ENCODE results near the gene IWS1. TPM values are rescaled to one million over a fixed set of nuclear protein-coding genes. Genes with fewer than 3 reads are reported as not detected.

The IWS1 gene
- polyA plus RNA-seq, 1 experiment, result 55.0 TPM

DNA sequence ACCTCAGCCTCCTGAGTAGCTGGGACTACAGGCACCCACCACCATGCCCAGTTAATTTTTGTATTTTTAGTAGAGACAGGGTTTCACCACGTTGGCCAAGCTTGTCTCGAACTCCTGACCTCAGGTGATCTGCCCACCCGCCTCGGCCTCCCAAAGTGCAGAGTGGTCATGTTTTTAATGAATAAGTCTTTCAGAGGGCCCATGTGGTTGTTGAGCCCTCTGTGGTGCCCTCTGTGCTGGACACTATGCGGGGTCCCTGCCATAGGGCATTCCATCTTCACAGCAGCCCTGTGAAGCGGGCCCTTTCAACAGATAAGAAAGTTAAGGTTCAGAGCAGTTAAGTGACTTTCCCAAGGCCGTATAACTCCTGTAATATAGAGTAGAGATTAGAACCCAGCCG, 35.1 kb upstream of the IWS1 start:
- CTCF ChIA-PET, result no interaction called here
- POLR2A ChIA-PET, result no interaction called here
- DNase-seq (ENCODE audit: low read depth, low spot score), result no peak
- peaks cover 14% of the 10 kb centered on the region for H3K27me3 ChIP-seq (ENCODE audit: control insufficient read depth, insufficient read depth, low read length)
- H3K27ac ChIP-seq (ENCODE audit: low read depth, low read length), result no peak overlapping the region
- H3K4me3 ChIP-seq (ENCODE audit: low read depth, low read length), result no peak overlapping the region
- TF ChIP-seq CTCF (IDR thresholded peaks at IDR 0.05; ENCODE audit: low read depth, low read length), result no peak
- no peaks in the 10 kb centered on the region; the same call in 1 of the 2 replicates for H3K9me3 ChIP-seq (ENCODE audit: control insufficient read depth, insufficient read depth, low read length)

GRCh38 chr2:127560931-127561280, 34.6 kb upstream of the IWS1 start:
- POLR2A ChIA-PET, result no interaction called here
- Histone ChIP-seq H3K27me3 (ENCODE audit: control insufficient read depth, insufficient read depth, low read length) (peaks cover 14% of the 10 kb centered on the region), H3K9me3 (ENCODE audit: control insufficient read depth, insufficient read depth, low read length) (no peaks in the 10 kb centered on the region; the same call in 1 of the 2 replicates), H3K4me3 (ENCODE audit: low read depth, low read length) (no peak overlapping the region), H3K27ac (ENCODE audit: low read depth, low read length) (no peak overlapping the region)
- DNase-seq (ENCODE audit: low read depth, low spot score), result no peak
- CTCF ChIA-PET, result no interaction called here
- no peak for TF ChIP-seq CTCF (IDR thresholded peaks at IDR 0.05; ENCODE audit: low read depth, low read length)

DNA sequence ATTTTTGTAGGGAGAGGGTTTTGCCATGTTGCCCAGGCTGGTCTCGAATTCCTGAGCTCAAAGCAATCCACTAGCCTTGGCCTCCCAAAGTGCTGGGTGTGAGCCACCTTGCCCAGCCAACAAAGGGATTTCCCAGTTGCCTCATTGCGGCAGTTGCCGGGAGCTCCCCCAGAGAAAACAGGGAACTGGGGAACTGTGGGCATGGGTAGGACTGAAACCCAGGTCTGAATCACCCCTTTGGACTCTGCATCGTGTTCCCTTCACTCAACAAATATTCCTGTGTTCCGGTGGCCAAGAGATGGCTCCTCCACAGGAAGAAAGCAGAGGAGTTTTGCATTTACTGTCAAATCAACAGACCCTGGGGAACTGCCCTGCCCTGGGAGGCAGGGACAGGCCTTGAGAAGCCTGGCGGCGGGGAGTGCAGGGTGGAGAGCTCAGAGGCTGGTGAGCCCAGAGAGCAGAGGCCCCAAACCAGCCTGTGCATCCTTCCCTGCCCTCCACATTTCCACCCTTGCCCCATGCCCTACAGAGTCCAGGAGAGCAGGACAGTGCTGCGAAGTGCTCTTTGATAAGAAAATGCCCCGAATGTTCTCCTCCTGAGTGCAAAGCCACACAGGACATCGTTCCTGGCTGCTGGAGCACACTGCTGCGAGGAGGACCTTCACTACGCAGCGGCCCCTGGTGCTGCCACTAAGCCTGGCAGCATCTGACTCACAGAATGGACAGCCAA, 34.1 kb upstream of the IWS1 start:
- CTCF ChIA-PET, result interaction anchor here (0.6 to 0.9 kb wide), 2 partner anchors 11 to 31 kb away, joined by 3 to 7 read pairs; no protein-coding TSS in a partner anchor
- peaks cover 14% of the 10 kb centered on the region for H3K27me3 ChIP-seq (ENCODE audit: control insufficient read depth, insufficient read depth, low read length)
- no peaks in the 10 kb centered on the region; the same call in 1 of the 2 replicates for H3K9me3 ChIP-seq (ENCODE audit: control insufficient read depth, insufficient read depth, low read length)
- no peak overlapping the region for H3K4me3 ChIP-seq (ENCODE audit: low read depth, low read length)
- no peak for TF ChIP-seq CTCF (IDR thresholded peaks at IDR 0.05; ENCODE audit: low read depth, low read length)
- DNase-seq (ENCODE audit: low read depth, low spot score), result no peak
- H3K27ac ChIP-seq (ENCODE audit: low read depth, low read length), result no peak overlapping the region
- POLR2A ChIA-PET, result no interaction called here

DNA sequence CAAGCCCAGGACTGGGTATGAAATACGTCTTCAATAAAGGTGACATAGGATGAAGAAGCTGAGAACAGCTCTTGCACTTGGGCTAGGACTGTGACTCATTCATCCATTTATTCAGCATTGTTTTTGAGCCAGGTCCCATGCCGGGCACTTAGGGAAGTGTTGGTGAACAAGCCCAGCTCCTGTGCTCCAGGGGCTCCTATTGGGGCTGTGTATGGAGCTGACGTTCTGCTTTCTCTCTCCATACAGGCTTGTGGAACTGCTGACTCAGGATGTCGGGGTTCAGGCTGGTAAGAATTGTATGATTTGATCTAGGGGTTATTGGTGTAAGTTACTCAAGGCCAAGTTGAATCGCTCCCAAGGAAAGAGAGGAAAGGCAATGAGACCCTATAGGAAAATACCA, 33.2 kb upstream of the IWS1 start:
- no peak for DNase-seq (ENCODE audit: low read depth, low spot score)
- ChIA-PET POLR2A (no interaction called here), CTCF (interaction anchor here (0.9 kb wide), 1 partner anchor 32 kb away, joined by 7 read pairs; no protein-coding TSS in a partner anchor)
- no peak for TF ChIP-seq CTCF (IDR thresholded peaks at IDR 0.05; ENCODE audit: low read depth, low read length)
- Histone ChIP-seq H3K4me3 (ENCODE audit: low read depth, low read length) (no peak overlapping the region), H3K27me3 (ENCODE audit: control insufficient read depth, insufficient read depth, low read length) (peaks cover 20% of the 10 kb centered on the region), H3K9me3 (ENCODE audit: control insufficient read depth, insufficient read depth, low read length) (no peaks in the 10 kb centered on the region; the same call in 1 of the 2 replicates), H3K27ac (ENCODE audit: low read depth, low read length) (no peak overlapping the region)

DNA sequence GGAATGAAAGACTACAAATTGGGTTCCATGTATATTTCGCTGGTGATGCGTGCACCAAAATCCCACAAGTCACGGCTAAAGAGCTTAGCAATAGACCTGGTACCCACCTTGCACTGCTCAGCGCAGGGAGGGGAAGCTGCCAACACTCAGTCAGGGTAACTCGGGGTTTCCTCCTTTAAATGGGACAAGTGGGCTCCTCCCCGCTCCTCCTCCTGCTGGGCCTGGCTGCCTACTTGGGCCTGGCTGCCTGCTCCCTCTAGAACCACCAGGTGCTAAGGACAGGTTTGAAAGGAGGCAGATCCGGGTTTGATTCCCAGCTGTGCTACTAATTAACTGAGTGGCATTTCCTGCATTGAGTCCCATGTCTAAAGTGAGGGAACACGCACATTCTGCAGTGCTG, 32.6 kb upstream of the IWS1 start:
- ChIA-PET POLR2A (no interaction called here), CTCF (interaction anchor here (0.7 kb wide), 1 partner anchor 22 kb away, joined by 3 read pairs; no protein-coding TSS in a partner anchor)
- H3K27ac ChIP-seq (ENCODE audit: low read depth, low read length), result no peak overlapping the region
- no peaks in the 10 kb centered on the region; the same call in 1 of the 2 replicates for H3K9me3 ChIP-seq (ENCODE audit: control insufficient read depth, insufficient read depth, low read length)
- H3K27me3 ChIP-seq (ENCODE audit: control insufficient read depth, insufficient read depth, low read length), result peaks cover 21% of the 10 kb centered on the region
- no peak overlapping the region for H3K4me3 ChIP-seq (ENCODE audit: low read depth, low read length)
- no peak for TF ChIP-seq CTCF (IDR thresholded peaks at IDR 0.05; ENCODE audit: low read depth, low read length)
- DNase-seq (ENCODE audit: low read depth, low spot score), result no peak
